GM18508 (cell line): ENCODE measurements around the gene DNM3.

Source experiments
- ATAC-seq: cut with Tn5 transposase; IDR thresholded peaks from one replicate; pipeline ENCODE4 v1.9.1; 2021; ENCODE audit warnings: moderate number of reproducible peaks; ENCODE audit not compliant: insufficient read depth, unreplicated experiment

DNM3 gene

GRCh38 chr1:171912509-171913175 is 71.3 kb downstream of the DNM3 start:
- ATAC-seq = no peak

GRCh38 chr1:171913385-171913784 is 72.1 kb downstream of the DNM3 start:
- ATAC-seq = no peak

- ATAC-seq = no peak
Measured at GRCh38 chr1:171916315-171916771, 75.0 kb downstream of the DNM3 start.

- ATAC-seq = no peak
Measured at GRCh38 chr1:171917331-171917730, 76.0 kb downstream of the DNM3 start.

GRCh38 chr1:171919891-171920887 is 78.9 kb downstream of the DNM3 start:
- ATAC-seq = no peak

- no peak for ATAC-seq
Measured at GRCh38 chr1:171922999-171923398, 81.7 kb downstream of the DNM3 start.

GRCh38 chr1:171929121-171929520 is 87.8 kb downstream of the DNM3 start:
- no peak for ATAC-seq

GRCh38 chr1:171931752-171932151 is 90.5 kb downstream of the DNM3 start:
- no peak for ATAC-seq

- ATAC-seq = no peak
Measured at GRCh38 chr1:171934664-171935063, 93.4 kb downstream of the DNM3 start.

- no peak for ATAC-seq
Measured at GRCh38 chr1:171935086-171935485, 93.8 kb downstream of the DNM3 start.

- no peak for ATAC-seq
Measured at GRCh38 chr1:171935664-171936063, 94.4 kb downstream of the DNM3 start.

- no peak for ATAC-seq
Measured at GRCh38 chr1:171937938-171938337, 96.6 kb downstream of the DNM3 start.

GRCh38 chr1:171939740-171940139 is 98.4 kb downstream of the DNM3 start:
- no peak for ATAC-seq

- no peak for ATAC-seq
Measured at GRCh38 chr1:171940368-171940767, 99.1 kb downstream of the DNM3 start.

- no peak for ATAC-seq
Measured at GRCh38 chr1:171941920-171942319, 100.6 kb downstream of the DNM3 start.

- no peak for ATAC-seq
Measured at GRCh38 chr1:171943973-171944561, 102.8 kb downstream of the DNM3 start.

- no peak for ATAC-seq
Measured at GRCh38 chr1:171948511-171948910, 107.2 kb downstream of the DNM3 start.

- ATAC-seq = no peak
Measured at GRCh38 chr1:171949316-171949715, 108.0 kb downstream of the DNM3 start.

- ATAC-seq = no peak
Measured at GRCh38 chr1:171953835-171954234, 112.5 kb downstream of the DNM3 start.

GRCh38 chr1:171954361-171954760 is 113.1 kb downstream of the DNM3 start:
- ATAC-seq = no peak

- ATAC-seq = peak; percentile 76
Measured at GRCh38 chr1:171961861-171962260, 120.6 kb downstream of the DNM3 start.
